GM19240 (cell line): ENCODE measurements around the gene PIP4K2A.
"Not testable (repeated sequence)": the region's sequence is repeated elsewhere in the genome, so short reads cannot be mapped to it uniquely, and the experiment has no call there.

Experiments used
- DNase-seq: peaks from one replicate; pipeline ENCODE4 v3.0.0; 2011; ENCODE audit warnings: low spot score; ENCODE audit not compliant: insufficient read length

Gene PIP4K2A

GRCh38 chr10:22714479-22715289 lies at the start of gene PIP4K2A:
Gene PIP4K2A, minus strand, starts transcription at chr10:22714578. Its CDS starts 252 bp downstream, at chr10:22714326.
- DNase-seq: peak; percentile 53

GRCh38 chr10:22761569-22762220 lies 47.3 kb upstream of the PIP4K2A start:
- no peak for DNase-seq

DNA sequence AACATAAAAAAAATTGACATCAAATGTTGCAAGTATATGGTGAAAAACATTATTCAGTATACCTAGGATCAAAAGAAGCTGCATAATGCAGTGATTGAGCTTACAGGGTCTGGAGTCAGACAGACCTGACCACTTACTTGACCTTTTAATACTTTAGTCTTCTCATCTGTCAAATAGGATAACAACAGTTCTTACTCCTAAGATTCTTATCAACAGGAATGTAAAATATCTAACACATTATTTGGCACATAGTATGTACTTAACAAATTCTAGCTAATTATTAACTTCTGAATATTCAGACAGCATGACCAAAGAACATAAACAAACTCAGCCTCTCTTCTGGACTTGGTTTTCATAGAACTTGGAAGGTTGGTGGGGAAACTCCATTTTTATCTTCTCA lies 45.6 kb upstream of the PIP4K2A start:
- no peak for DNase-seq

GRCh38 chr10:22758867-22759266 lies 44.5 kb upstream of the PIP4K2A start:
- no peak for DNase-seq

- DNase-seq: no peak
Observed at GRCh38 chr10:22754296-22754695, 39.9 kb upstream of the PIP4K2A start.

DNA sequence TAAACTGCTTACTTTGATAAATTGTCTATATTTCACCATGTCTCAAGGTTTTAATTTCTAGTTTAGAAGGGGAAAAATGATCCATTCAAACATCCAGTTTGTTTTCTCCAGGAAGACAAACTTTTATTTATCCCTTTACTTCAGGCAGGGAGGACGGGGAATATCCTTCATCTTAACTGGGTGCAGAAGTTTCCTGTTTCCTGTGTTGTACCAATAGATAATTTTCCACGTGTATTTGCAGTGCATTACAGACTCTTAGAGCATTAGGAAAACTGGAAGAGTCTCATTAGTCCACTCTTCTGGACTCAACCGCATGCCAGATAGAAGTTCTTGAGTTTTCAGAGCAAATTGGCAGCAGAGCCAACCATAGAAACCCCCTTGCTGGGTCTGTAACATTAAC lies 39.4 kb upstream of the PIP4K2A start:
- DNase-seq: no peak

GRCh38 chr10:22752272-22752889 lies 38.0 kb upstream of the PIP4K2A start:
- DNase-seq: no peak

DNA sequence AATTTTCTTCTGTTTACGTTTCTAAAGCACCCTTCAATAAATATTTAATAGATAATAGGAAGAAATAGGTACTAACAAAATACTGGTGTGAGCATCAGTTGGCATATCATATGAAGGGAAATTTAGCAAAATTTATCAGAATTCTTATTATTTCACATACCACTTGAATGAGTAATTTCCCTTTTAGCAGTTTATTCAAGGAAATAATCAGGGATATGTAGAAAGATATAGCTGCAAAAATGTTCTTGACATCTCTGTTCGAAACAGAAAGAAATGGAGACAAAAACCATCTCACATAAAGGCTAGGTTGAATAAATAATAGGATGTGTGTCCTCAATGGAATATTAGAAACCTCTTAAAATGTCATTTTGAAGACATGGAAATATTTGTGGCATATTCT lies 35.8 kb upstream of the PIP4K2A start:
- DNase-seq: no peak

DNA sequence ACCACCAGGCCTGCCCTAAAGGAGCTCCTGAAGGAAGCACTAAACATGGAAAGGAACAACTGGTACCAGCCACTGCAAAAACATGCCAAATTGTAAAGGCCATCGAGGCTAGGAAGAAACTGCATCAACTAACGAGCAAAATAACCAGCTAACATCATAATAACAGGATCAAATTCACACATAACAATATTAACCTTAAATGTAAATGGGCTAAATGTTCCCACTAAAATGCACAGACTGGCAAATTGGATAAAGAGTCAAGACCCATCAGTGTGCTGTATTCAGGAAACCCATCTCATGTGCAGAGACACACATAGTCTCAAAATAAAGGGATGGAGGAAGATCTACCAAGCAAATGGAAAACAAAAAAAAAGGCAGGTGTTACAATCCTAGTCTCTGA lies 30.5 kb upstream of the PIP4K2A start:
- DNase-seq: not testable (repeated sequence)

GRCh38 chr10:22742678-22743077 lies 28.3 kb upstream of the PIP4K2A start:
- peak; percentile 20 for DNase-seq

DNA sequence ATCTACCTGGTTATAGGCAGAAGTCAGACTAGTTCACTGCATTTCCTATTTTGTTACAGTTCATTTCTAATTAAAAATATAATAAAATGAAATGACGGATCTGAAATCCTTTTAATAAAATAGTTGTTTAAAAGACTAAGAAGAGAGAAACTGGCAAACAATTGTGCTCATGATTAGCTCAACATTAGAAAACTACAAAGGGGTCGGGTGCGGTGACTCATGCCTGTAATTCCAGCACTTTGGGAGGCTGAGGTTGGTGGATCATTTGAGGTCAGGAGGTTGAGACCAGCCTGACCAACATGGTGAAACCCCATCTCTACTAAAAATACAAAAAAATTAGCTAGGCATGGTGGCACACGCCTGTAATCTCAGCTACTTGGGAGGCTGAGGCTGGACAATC lies 27.3 kb upstream of the PIP4K2A start:
- DNase-seq: not testable (repeated sequence)

GRCh38 chr10:22740180-22740579 lies 25.8 kb upstream of the PIP4K2A start:
- DNase-seq: no peak

DNA sequence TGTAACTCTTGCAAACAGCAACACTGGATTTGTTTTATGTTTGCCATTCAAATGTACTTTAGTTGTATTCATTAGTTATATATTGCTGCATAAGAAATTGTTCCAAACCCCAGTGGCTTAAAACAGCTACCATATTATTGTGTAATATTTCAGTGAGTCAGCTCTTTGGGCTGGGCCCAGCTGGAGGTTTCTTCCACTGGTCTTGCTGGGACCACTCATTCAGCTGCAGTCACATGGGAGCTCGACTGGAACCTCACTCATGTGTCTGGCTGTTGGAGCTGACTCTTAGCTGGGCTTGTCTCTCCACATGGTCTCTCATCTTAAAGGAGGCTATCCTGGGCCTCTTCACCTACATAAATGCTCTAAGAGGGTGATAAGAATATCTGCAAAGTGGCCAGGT lies 23.2 kb upstream of the PIP4K2A start:
- no peak for DNase-seq

DNA sequence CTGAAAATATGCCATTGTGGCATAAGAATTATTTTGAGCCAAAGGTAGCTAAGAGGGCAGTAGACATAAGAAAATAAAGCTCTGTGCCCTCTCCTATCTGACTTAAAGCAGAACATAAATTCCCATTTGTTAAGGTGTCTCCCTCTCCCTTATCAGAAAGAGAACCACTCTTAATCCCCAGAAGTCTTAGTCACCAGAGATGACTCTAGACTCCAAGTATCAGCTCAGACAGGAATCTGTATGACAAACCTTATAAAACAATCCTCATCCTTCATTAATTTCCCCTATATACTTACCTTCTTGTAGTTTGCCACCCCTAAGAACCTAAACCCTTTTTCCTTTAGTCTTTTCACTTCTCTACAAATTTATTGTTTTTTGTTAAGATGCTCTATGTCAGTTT lies 21.8 kb upstream of the PIP4K2A start:
- DNase-seq: no peak

DNA sequence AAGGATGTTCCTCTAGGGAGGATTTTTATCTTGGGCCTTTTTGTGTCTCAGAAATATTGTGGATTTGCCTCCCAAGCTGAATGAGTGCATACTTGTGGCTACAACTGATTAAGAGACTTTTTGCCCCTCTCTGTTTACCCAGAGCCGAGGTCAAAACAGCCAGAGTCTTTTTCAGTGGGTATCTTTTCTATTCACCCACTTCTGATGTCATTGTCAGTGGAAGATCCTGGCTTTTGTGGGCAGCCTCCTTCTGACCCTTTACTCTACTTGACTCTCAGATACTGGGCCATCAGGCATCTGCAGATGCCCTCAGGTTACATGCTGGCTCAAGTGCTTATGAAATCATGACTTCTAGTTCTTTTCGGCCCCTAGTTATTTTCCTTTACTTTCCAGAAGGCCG lies 19.6 kb upstream of the PIP4K2A start:
- DNase-seq: no peak

DNA sequence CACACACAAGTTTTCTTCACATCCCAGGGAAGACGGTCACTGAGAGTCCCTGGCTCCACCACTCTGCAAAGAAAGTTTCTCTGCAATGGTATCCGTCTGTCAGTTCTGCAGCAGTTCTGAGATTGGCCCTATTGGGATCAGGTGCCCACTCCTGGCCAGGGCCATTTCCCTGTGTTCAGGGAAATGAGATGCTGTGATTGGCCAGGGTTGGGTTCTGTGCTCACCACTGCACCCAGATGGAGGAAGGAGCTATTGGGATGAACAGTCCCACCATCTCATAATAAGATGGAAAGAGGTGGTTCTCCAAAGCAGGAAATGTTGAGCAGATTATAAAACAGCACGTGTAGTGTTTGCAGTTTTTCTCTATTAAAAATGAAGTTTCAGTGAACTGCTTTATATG lies 13.3 kb upstream of the PIP4K2A start:
- no peak for DNase-seq

GRCh38 chr10:22727112-22727511 lies 12.7 kb upstream of the PIP4K2A start:
- no peak for DNase-seq

- no peak for DNase-seq
Observed at GRCh38 chr10:22724773-22725172, 10.4 kb upstream of the PIP4K2A start.

- no peak for DNase-seq
Observed at GRCh38 chr10:22723783-22724182, 9.4 kb upstream of the PIP4K2A start.

DNA sequence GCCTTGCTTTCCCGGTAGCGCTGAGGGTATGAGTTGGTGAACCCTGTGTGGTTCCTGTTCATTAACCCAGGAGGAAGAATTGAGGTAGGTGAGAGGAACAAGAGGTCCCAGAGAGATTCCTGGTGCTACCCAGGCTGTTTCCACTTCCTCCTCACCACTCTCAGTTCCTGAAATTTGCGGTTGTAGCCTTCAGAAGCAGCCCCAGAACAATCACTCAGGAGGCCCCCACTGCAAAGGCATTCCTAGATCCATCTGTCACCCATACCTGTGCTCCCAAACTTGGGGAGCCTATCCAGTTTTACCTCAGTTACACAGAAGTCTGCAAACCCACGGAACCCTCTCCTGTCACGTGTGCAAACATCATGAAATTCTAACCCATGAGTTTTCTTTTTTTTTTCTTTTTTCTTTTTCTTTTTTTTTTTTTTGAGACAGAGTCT lies 9.0 kb upstream of the PIP4K2A start:
- no peak for DNase-seq

GRCh38 chr10:22722626-22723169 lies 8.3 kb upstream of the PIP4K2A start:
- DNase-seq: no peak

- DNase-seq: no peak
Observed at GRCh38 chr10:22720667-22721066, 6.3 kb upstream of the PIP4K2A start.
